GM12878 (cell line): ENCODE measurements around the gene C10orf105. TPM values are rescaled to one million over a fixed set of nuclear protein-coding genes. Genes with fewer than 3 reads are reported as not detected.

Source experiments
- CEBPB ChIP-seq, 2 experiments: fragments of 150-350 bp in 1 of 2; IDR thresholded peaks; 2 replicates each; pipeline ENCODE4 v1.6.1; 2012 to 2014; ENCODE audit warnings: low read depth in 2 of 2, low read length in 2 of 2, borderline replicate concordance in 1 of 2, inconsistent platforms in 1 of 2
- E4F1 ChIP-seq: fragments of 450-650 bp; IDR thresholded peaks from 2 replicates; pipeline ENCODE4 v1.6.1; 2018; ENCODE audit warnings: borderline replicate concordance, mild to moderate bottlenecking; ENCODE audit not compliant: partially characterized antibody
- HDGF ChIP-seq: fragments of 450-650 bp; IDR thresholded peaks from 2 replicates; pipeline ENCODE4 v1.6.1; 2016; ENCODE audit warnings: antibody characterized with exemption
- MEF2B ChIP-seq: fragments of 450-650 bp; IDR thresholded peaks from 2 replicates; pipeline ENCODE4 v1.6.1; 2018; ENCODE audit warnings: mild to moderate bottlenecking, moderate library complexity; ENCODE audit not compliant: partially characterized antibody, poor library complexity, severe bottlenecking
- PAX5 ChIP-seq: IDR thresholded peaks from 2 replicates; pipeline ENCODE4 v1.6.1; 2011; ENCODE audit warnings: low read depth, low read length, borderline replicate concordance
- SREBF2 ChIP-seq: IDR thresholded peaks from 2 replicates; pipeline ENCODE4 v1.6.1; 2012; ENCODE audit warnings: mild to moderate bottlenecking, low read length
- ZBED1 ChIP-seq: IDR thresholded peaks from 2 replicates; pipeline ENCODE4 v1.6.1; 2016; ENCODE audit warnings: borderline replicate concordance
- polyA plus RNA-seq, 11 experiments: library from polyadenylated mRNA; depleted of rRNA in 4 of 11; unstranded in 6 of 11; stranded (reverse) in 5 of 11; fragments of >200 nt; fragmentation: Nextera tagmentation in 4 of 11; fragmentation: Illumina TruSeq in 1 of 11; extraction: Ambion mirVana in 4 of 11; extraction: Trizol in 1 of 11; gene quantifications; 1 replicate in 1 of 11; 2 replicates in 10 of 11; pipeline versions ENCODE4 v1.2.1 to v1.2.3, GENCODE V29; 2011 to 2016; ENCODE audit warnings: inconsistent platforms in 2 of 11, missing spikeins in 2 of 11, low read depth in 1 of 11
- total RNA-seq, 4 experiments: library from RNA; depleted of rRNA in 3 of 4; stranded (reverse); fragments of >200 nt in 3 of 4; fragmentation: Illumina TruSeq in 1 of 4; extraction: Trizol in 1 of 4; gene quantifications; 2 replicates each; pipeline versions ENCODE4 v1.2.1 to v1.2.3, GENCODE V29; 2013 to 2021
- TF ChIP-seq, protein P1 (sequence below): fragments of 450-650 bp; IDR thresholded peaks from 2 replicates; pipeline ENCODE4 v1.6.1; 2017; ENCODE audit warnings: antibody characterized with exemption, mild to moderate bottlenecking, moderate library complexity
- TF ChIP-seq, protein P2 (sequence below): fragments of 150-350 bp; IDR thresholded peaks from 2 replicates; pipeline ENCODE4 v1.6.1; 2016; ENCODE audit warnings: low read depth, low read length

The C10orf105 gene
- total and polyA plus RNA-seq, 10 of the 15 experiments (the other 5 are each of a cell fraction or from before 2014, with no cell fraction given), result 0.04 to 0.06 (median 0.05) TPM; not detected in 7

DNA sequence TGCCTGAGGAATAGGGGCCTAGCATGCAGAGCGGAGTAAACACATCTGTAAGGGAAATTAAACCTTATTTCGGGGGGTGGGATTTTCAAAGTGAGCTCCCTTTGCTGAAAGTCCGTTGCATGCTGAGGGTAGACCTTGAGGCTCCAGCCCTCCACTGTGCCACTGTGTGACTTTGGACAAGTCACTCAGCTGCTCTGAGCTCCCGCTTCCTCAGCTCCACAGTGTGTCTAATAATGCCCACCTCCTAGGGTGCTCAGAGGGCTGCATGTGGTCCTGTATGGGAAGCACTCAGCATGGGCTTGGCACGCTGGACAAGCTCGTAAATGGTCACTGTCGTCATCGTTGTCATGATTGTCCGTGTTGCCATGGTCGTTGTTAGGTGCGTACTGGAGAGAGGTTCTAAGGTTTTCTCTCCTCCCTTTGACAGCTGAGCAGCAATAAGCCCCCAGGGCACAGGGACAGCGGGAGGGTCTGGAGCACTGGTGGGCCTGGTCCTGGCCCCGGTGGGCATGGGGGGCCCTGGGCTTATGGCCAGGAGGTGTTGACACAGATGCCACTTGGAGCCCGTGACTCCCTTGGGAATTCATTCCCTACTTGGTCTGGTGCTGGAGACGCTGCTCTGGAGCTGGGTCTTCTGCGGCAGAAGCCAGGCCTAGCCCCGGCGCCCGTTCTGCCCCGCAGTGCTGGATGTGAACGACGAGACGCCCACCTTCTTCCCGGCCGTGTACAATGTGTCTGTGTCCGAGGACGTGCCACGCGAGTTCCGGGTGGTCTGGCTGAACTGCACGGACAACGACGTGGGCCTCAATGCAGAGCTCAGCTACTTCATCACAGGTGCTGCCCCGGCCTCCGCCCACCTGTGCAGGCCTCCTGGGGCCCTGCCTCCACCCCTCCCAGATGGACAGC is 13.1 kb downstream of the C10orf105 start (continued):
- TF ChIP-seq, protein P1, sequence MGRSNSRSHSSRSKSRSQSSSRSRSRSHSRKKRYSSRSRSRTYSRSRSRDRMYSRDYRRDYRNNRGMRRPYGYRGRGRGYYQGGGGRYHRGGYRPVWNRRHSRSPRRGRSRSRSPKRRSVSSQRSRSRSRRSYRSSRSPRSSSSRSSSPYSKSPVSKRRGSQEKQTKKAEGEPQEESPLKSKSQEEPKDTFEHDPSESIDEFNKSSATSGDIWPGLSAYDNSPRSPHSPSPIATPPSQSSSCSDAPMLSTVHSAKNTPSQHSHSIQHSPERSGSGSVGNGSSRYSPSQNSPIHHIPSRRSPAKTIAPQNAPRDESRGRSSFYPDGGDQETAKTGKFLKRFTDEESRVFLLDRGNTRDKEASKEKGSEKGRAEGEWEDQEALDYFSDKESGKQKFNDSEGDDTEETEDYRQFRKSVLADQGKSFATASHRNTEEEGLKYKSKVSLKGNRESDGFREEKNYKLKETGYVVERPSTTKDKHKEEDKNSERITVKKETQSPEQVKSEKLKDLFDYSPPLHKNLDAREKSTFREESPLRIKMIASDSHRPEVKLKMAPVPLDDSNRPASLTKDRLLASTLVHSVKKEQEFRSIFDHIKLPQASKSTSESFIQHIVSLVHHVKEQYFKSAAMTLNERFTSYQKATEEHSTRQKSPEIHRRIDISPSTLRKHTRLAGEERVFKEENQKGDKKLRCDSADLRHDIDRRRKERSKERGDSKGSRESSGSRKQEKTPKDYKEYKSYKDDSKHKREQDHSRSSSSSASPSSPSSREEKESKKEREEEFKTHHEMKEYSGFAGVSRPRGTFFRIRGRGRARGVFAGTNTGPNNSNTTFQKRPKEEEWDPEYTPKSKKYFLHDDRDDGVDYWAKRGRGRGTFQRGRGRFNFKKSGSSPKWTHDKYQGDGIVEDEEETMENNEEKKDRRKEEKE, result no peak
- no peak for TF ChIP-seq CEBPB (IDR thresholded peaks at IDR 0.05; ENCODE audit: borderline replicate concordance in 1 of 2, low read depth in 2 of 2, low read length in 2 of 2)
- no peak for TF ChIP-seq E4F1
- no peak for TF ChIP-seq MEF2B
- TF ChIP-seq HDGF, result no peak
- no peak for TF ChIP-seq ZBED1
- TF ChIP-seq, protein P2, sequence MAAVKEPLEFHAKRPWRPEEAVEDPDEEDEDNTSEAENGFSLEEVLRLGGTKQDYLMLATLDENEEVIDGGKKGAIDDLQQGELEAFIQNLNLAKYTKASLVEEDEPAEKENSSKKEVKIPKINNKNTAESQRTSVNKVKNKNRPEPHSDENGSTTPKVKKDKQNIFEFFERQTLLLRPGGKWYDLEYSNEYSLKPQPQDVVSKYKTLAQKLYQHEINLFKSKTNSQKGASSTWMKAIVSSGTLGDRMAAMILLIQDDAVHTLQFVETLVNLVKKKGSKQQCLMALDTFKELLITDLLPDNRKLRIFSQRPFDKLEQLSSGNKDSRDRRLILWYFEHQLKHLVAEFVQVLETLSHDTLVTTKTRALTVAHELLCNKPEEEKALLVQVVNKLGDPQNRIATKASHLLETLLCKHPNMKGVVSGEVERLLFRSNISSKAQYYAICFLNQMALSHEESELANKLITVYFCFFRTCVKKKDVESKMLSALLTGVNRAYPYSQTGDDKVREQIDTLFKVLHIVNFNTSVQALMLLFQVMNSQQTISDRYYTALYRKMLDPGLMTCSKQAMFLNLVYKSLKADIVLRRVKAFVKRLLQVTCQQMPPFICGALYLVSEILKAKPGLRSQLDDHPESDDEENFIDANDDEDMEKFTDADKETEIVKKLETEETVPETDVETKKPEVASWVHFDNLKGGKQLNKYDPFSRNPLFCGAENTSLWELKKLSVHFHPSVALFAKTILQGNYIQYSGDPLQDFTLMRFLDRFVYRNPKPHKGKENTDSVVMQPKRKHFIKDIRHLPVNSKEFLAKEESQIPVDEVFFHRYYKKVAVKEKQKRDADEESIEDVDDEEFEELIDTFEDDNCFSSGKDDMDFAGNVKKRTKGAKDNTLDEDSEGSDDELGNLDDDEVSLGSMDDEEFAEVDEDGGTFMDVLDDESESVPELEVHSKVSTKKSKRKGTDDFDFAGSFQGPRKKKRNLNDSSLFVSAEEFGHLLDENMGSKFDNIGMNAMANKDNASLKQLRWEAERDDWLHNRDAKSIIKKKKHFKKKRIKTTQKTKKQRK, result no peak
- no peak for TF ChIP-seq PAX5
- no peak for TF ChIP-seq SREBF2
